Activated CD8-positive, alpha-beta T cell treated with anti-CD3 and anti-CD28 coated beads for 36 hours (primary cell): ENCODE measurements around the gene ZNF598. TPM values are rescaled to one million over a fixed set of nuclear protein-coding genes. Genes with fewer than 3 reads are reported as not detected.

ENCODE experiments used
- ATAC-seq: fragments of 200-7000 bp; cut with Tn5 transposase; one replicate; pipeline ENCODE4 v1.10.0; 2021; ENCODE audit warnings: mild to moderate bottlenecking, moderate library complexity
- CTCF ChIA-PET: fragments of 350-600 bp; sonication (Branson Sonifier 250); formaldehyde crosslinking; loops from one replicate; lab custom pipeline; 2021; ENCODE audit warnings: antibody characterized with exemption; lab: Charles Lee
- POLR2A ChIA-PET: fragments of 350-600 bp; sonication (Branson Sonifier 250); formaldehyde crosslinking; loops from one replicate; lab custom pipeline; 2021; ENCODE audit warnings: antibody characterized with exemption; lab: Charles Lee
- DNase-seq: peaks from one replicate; pipeline ENCODE4 v3.0.0-alpha.2; 2020
- H3K27ac Mint-ChIP-seq: one replicate; pipeline ENCODE4 v1.8.0; 2021; ENCODE audit warnings: mild to moderate bottlenecking, mixed read lengths
- H3K27me3 Mint-ChIP-seq: one replicate; pipeline ENCODE4 v1.8.0; 2021; ENCODE audit warnings: mixed read lengths
- H3K36me3 Mint-ChIP-seq: one replicate; pipeline ENCODE4 v1.8.0; 2021; ENCODE audit warnings: low read depth, mixed read lengths
- H3K4me1 Mint-ChIP-seq: one replicate; pipeline ENCODE4 v1.8.0; 2021; ENCODE audit warnings: low read depth, mixed read lengths
- H3K4me3 Mint-ChIP-seq: one replicate; pipeline ENCODE4 v1.8.0; 2021; ENCODE audit warnings: mild to moderate bottlenecking, moderate library complexity, mixed read lengths
- H3K9me3 Mint-ChIP-seq: one replicate; pipeline ENCODE4 v1.8.0; 2021; ENCODE audit warnings: mixed read lengths
- intact Hi-C: fragments of 100-400 bp; cut with micrococcal nuclease; formaldehyde crosslinking; loops from one replicate; pipeline ENCODE4 v1.10.0; 2022
- total RNA-seq, 2 experiments: library from RNA; stranded (reverse); gene quantifications; one replicate each; pipeline ENCODE4 v1.2.3, GENCODE V29; 2021
- TF ChIP-seq, protein P1 (sequence below): fragments of 200-600 bp; IDR thresholded peaks from one replicate; pipeline ENCODE4 v1.8.0; 2022; ENCODE audit warnings: antibody characterized with exemption, mild to moderate bottlenecking

ZNF598 gene
- total RNA-seq, 2 experiments from 2014 or later = 85.5 to 90.3 TPM

DNA sequence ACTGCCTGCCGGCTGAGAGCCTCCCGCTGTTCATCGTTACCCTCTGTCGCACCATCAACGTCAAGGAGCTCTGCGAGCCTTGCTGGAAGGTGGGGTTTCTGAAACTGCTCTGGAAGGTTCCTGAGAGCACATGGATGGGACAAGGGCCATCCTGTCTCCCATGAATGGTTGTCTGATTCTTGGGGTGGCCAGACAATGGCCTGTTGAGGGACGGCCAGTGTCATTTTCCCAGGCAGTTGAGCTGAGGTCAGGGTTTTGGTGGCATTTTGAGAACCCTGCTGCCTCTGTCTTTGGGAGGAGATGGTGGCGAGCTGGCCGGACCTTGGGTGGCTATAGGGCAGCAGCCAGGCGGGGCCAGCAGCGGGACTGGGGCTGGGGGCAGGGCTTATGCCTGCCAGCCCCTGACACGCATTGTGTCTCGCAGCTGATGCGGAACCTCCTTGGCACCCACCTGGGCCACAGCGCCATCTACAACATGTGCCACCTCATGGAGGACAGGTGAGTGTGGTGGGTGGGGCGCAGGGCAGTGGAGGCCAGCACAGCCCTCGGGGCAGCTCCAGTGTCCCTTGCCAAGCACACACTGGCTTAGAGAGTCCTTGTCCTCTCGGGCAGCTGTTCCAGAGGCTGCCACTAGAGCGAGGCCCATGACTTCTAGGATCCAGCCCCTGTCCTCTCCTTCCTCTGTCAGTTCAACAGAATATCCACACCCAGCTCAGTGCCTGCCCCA, 47.2 kb upstream of the ZNF598 start:
- H3K36me3 Mint-ChIP-seq = peaks cover 6% of the 10 kb centered on the region
- H3K9me3 Mint-ChIP-seq = no peaks in the 10 kb centered on the region
- no peaks in the 10 kb centered on the region for H3K4me1 Mint-ChIP-seq
- ChIA-PET CTCF (interaction anchor here (1.2 to 2.2 kb wide), 4 partner anchors 10 to 84 kb away, joined by 3 to 9 read pairs (median 5); partner anchors contain the start of genes NTHL1 and TSC2), POLR2A (interaction anchor here (0.7 to 0.9 kb wide), 2 partner anchors 17 to 588 kb away, joined by 3 to 4 read pairs; no protein-coding TSS in a partner anchor)
- TF ChIP-seq, protein P1, sequence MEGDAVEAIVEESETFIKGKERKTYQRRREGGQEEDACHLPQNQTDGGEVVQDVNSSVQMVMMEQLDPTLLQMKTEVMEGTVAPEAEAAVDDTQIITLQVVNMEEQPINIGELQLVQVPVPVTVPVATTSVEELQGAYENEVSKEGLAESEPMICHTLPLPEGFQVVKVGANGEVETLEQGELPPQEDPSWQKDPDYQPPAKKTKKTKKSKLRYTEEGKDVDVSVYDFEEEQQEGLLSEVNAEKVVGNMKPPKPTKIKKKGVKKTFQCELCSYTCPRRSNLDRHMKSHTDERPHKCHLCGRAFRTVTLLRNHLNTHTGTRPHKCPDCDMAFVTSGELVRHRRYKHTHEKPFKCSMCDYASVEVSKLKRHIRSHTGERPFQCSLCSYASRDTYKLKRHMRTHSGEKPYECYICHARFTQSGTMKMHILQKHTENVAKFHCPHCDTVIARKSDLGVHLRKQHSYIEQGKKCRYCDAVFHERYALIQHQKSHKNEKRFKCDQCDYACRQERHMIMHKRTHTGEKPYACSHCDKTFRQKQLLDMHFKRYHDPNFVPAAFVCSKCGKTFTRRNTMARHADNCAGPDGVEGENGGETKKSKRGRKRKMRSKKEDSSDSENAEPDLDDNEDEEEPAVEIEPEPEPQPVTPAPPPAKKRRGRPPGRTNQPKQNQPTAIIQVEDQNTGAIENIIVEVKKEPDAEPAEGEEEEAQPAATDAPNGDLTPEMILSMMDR = no peak
- no peaks in the 10 kb centered on the region for H3K27me3 Mint-ChIP-seq
- intact Hi-C loops = no loop called here
- ATAC-seq (peak; percentile 47), DNase-seq (peak; percentile 15)
- H3K4me3 Mint-ChIP-seq = no peak overlapping the region
- no peak overlapping the region for H3K27ac Mint-ChIP-seq

DNA sequence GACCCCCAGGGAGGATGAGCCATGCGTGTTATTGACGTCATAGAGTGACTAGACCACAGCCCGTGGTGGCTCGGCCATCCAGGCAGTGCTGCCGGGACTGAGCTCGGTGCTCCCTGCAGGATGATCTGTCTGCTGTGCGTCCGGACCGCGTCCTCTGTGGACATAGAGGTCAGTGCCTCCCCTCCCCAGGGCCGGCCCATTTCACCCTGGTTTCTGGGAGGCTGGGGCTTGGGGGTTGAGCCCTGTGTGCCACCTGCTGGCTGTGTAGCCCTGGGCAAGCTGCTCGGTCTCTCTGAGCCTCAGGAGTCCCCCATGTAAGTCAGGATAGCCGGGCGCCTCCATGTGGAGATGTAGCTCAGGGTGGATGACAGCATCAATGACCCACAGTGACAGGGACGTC, 46.5 kb upstream of the ZNF598 start:
- TF ChIP-seq, protein P1 = no peak
- no peaks in the 10 kb centered on the region for H3K4me1 Mint-ChIP-seq
- CTCF ChIA-PET = interaction anchor here (1.2 to 2.2 kb wide), 3 partner anchors 9 to 34 kb away, joined by 3 to 9 read pairs (median 4); partner anchors contain the start of genes NTHL1 and TSC2
- H3K9me3 Mint-ChIP-seq = no peaks in the 10 kb centered on the region
- ATAC-seq = peak; percentile 27
- intact Hi-C loops = no loop called here
- no peaks in the 10 kb centered on the region for H3K27me3 Mint-ChIP-seq
- no peak overlapping the region for H3K4me3 Mint-ChIP-seq
- H3K27ac Mint-ChIP-seq = no peak overlapping the region
- H3K36me3 Mint-ChIP-seq = peaks cover 6% of the 10 kb centered on the region
- DNase-seq = no peak
- POLR2A ChIA-PET = interaction anchor here (0.9 kb wide), 1 partner anchor 17 kb away, joined by 4 read pairs; no protein-coding TSS in a partner anchor

DNA sequence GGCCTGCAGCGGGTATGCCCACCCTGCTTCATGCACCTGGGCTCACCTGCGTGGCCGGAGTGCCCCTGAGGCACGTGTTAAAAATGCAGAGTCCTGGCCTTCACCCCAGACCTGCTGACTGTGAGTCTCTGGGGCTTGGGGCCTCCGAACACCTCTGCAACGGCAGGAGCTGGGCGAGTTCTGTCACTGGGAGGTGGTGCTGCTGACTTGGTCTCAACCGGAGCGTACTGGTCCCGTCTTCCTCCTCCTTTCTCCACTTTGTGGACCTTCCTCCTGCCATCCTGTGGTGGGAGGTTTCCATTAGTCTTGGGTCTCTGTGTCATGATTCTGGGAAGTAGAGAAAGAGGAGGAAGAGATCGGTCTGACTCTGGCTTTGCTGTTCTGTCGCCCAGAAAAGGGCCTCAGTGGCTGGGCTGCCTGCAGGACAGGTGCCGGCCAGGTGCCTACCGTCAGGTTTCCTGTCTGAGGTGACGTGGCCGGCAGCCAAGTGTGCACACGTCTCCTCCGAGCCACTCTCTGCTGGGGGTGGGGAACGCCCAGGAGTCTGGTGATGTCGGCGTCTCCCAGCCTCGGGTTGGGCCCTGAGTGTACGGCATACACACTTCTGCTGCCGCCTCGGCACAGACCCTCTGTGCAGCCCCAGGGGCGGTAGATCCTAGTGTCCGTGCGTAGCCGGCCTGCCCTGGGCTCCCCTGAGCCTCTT, 45.1 kb upstream of the ZNF598 start:
- ChIA-PET POLR2A (no interaction called here), CTCF (interaction anchor here (2.2 kb wide), 1 partner anchor 32 kb away, joined by 9 read pairs; no protein-coding TSS in a partner anchor)
- intact Hi-C loops = no loop called here
- Mint-ChIP-seq H3K9me3 (no peaks in the 10 kb centered on the region), H3K36me3 (peaks cover 6% of the 10 kb centered on the region), H3K27ac (no peak overlapping the region), H3K4me1 (peaks cover 3% of the 10 kb centered on the region), H3K27me3 (no peaks in the 10 kb centered on the region), H3K4me3 (no peak overlapping the region)
- TF ChIP-seq, protein P1 = no peak
- no peak for ATAC-seq
- no peak for DNase-seq

DNA sequence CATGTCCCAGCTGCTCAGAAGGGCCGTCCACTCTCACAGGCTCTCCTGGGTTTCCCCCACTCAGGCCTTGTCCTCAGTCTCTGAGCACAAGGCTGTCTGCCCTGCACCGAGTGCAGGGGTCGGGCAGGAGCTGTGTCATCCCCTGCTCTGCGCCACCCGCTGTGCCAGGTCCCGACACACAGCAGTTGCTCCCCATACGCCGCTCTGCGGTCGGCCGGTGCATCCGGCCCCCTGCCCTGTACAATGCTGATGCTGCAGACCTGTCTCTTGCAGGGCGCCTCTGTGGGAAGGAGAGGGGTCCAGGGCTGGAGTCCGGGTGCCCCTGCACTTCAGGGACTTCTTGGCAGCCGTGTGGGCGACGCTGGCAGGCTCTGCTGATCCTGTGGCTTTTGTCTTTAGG, 44.3 kb upstream of the ZNF598 start:
- POLR2A ChIA-PET = interaction anchor here (1.0 kb wide), 1 partner anchor 101 kb away, joined by 3 read pairs; no protein-coding TSS in a partner anchor

More for the DNA sequence above, 44.3 kb upstream of the ZNF598 start:
- Mint-ChIP-seq H3K36me3 (peaks cover 6% of the 10 kb centered on the region), H3K4me1 (peaks cover 7% of the 10 kb centered on the region), H3K27me3 (no peaks in the 10 kb centered on the region), H3K27ac (no peak overlapping the region), H3K4me3 (no peak overlapping the region), H3K9me3 (no peaks in the 10 kb centered on the region)
- TF ChIP-seq, protein P1 = no peak
- no peak for ATAC-seq
- DNase-seq = no peak
- intact Hi-C loops = no loop called here
- CTCF ChIA-PET = no interaction called here
